Non-pigmented ciliary epithelial cell (primary cell): Measurements from ENCODE around the gene HIVEP2.
"Not testable (repeated sequence)": the region's sequence is repeated elsewhere in the genome, so short reads cannot be mapped to it uniquely, and the experiment has no call there.

ENCODE experiments used
- DNase-seq: peaks from one replicate; pipeline ENCODE4 v3.0.0-alpha.2; 2010; ENCODE audit warnings: low read depth

Gene HIVEP2

GRCh38 chr6:142945049-142945445 is at the start of gene HIVEP2:
Gene HIVEP2, minus strand, starts transcription at chr6:142945176. Its CDS starts 170,438 bp downstream, at chr6:142774738.
- DNase-seq, result no peak

GRCh38 chr6:142993977-142994376 is 49.0 kb upstream of the HIVEP2 start:
- DNase-seq, result no peak

- DNase-seq, result no peak
These were observed 42.5 kb upstream of the HIVEP2 start for GRCh38 chr6:142987490-142987889.

- DNase-seq, result no peak
These were observed 40.3 kb upstream of the HIVEP2 start for GRCh38 chr6:142985281-142985680.

GRCh38 chr6:142984386-142984785 is 39.4 kb upstream of the HIVEP2 start:
- no peak for DNase-seq

- no peak for DNase-seq
These were observed 30.4 kb upstream of the HIVEP2 start for GRCh38 chr6:142975365-142975764.

GRCh38 chr6:142970941-142971340 is 26.0 kb upstream of the HIVEP2 start:
- DNase-seq, result not testable (repeated sequence)

- DNase-seq, result no peak
These were observed 23.6 kb upstream of the HIVEP2 start for GRCh38 chr6:142968601-142969000.

- no peak for DNase-seq
These were observed 21.3 kb upstream of the HIVEP2 start for GRCh38 chr6:142966294-142966693.

- DNase-seq, result no peak
These were observed 20.2 kb upstream of the HIVEP2 start for GRCh38 chr6:142965164-142965563.

- no peak for DNase-seq
These were observed 15.1 kb upstream of the HIVEP2 start for GRCh38 chr6:142960098-142960497.

GRCh38 chr6:142958343-142958742 is 13.4 kb upstream of the HIVEP2 start:
- no peak for DNase-seq

GRCh38 chr6:142956726-142957125 is 11.8 kb upstream of the HIVEP2 start:
- no peak for DNase-seq

- no peak for DNase-seq
These were observed 9.9 kb upstream of the HIVEP2 start for GRCh38 chr6:142954844-142955243.

GRCh38 chr6:142953373-142954273 is 8.6 kb upstream of the HIVEP2 start:
- no peak for DNase-seq

- DNase-seq, result no peak
These were observed 7.6 kb upstream of the HIVEP2 start for GRCh38 chr6:142952614-142953013.

GRCh38 chr6:142950291-142950690 is 5.3 kb upstream of the HIVEP2 start:
- no peak for DNase-seq

- no peak for DNase-seq
These were observed 2.9 kb upstream of the HIVEP2 start for GRCh38 chr6:142947714-142948480.

- no peak for DNase-seq
These were observed 2.1 kb upstream of the HIVEP2 start for GRCh38 chr6:142946924-142947713.

- peak; percentile 93 for DNase-seq
These were observed 1.4 kb upstream of the HIVEP2 start for GRCh38 chr6:142946181-142946923.

GRCh38 chr6:142945446-142946180 is 637 bp upstream of the HIVEP2 start:
- DNase-seq, result no peak
